ENCODE measurements around the gene CCSER2.

- TF ChIP-seq POLR2A (IDR thresholded peaks at IDR 0.05; ENCODE audit: low read depth) (no peak), POLR2AphosphoS5 (IDR thresholded peaks at IDR 0.05) (no peak), CTCF (IDR thresholded peaks at IDR 0.05) (no peak)
These were observed 156.2 kb downstream of the CCSER2 start for GRCh38 chr10:84484541-84484940.

All from esophagus muscularis mucosa (tissue), 3 donors.